A549 (cell line): Measurements from ENCODE around the gene TBC1D22A.

Source experiments
- BHLHE40 ChIP-seq: IDR thresholded peaks from 2 replicates; pipeline ENCODE4 v1.6.1; 2012; ENCODE audit warnings: low read depth, low read length, inconsistent platforms
- CBX2 ChIP-seq: fragments of 200-600 bp; sonication (generic); IDR thresholded peaks from 2 replicates; pipeline ENCODE4 v1.6.1; 2016; ENCODE audit warnings: low read depth, mild to moderate bottlenecking, borderline replicate concordance
- CBX8 ChIP-seq: fragments of 200-600 bp; sonication (generic); IDR thresholded peaks from 2 replicates; pipeline ENCODE4 v1.6.1; 2016
- CTCF ChIP-seq: fragments of >200 bp; sonication (Bioruptor Twin); formaldehyde crosslinking; IDR thresholded peaks from 3 replicates; pipeline ENCODE4 v1.5.1; 2016
- HES2 ChIP-seq: fragments of >200 bp; sonication (Bioruptor Twin); formaldehyde crosslinking; IDR thresholded peaks from 2 replicates; pipeline ENCODE4 v1.6.1; 2016
- JUNB ChIP-seq: fragments of >200 bp; sonication (Bioruptor Twin); formaldehyde crosslinking; IDR thresholded peaks from 2 replicates; pipeline ENCODE4 v1.6.1; 2016
- KDM5A ChIP-seq: fragments of 200-600 bp; sonication (generic); IDR thresholded peaks from 2 replicates; pipeline ENCODE4 v1.6.1; 2016; ENCODE audit warnings: antibody characterized with exemption, mild to moderate bottlenecking
- NFE2L2 ChIP-seq: fragments of 150-350 bp; conservative IDR thresholded peaks from 2 replicates; pipeline ENCODE4 v1.6.1; 2014; ENCODE audit warnings: low read length
- PHF8 ChIP-seq: fragments of 200-600 bp; sonication (generic); IDR thresholded peaks from 2 replicates; pipeline ENCODE4 v1.6.1; 2016; ENCODE audit warnings: low read depth, mild to moderate bottlenecking, antibody characterized with exemption, moderate library complexity, borderline replicate concordance
- POLR2A ChIP-seq: IDR thresholded peaks from 2 replicates; pipeline ENCODE4 v1.6.1; 2012; ENCODE audit warnings: mild to moderate bottlenecking, low read length
- RAD21 ChIP-seq, 2 experiments: fragments of >200 bp in 1 of 2; sonication (Bioruptor Twin) in 1 of 2; formaldehyde crosslinking in 1 of 2; IDR thresholded peaks in 1 of 2; conservative IDR thresholded peaks in 1 of 2; 2 replicates in 1 of 2; 3 replicates in 1 of 2; pipeline ENCODE4 v1.6.1; 2012 to 2018; ENCODE audit warnings: inconsistent platforms in 1 of 2
- RCOR1 ChIP-seq: fragments of 150-350 bp; IDR thresholded peaks from 2 replicates; pipeline ENCODE4 v1.6.1; 2014; ENCODE audit warnings: antibody characterized with exemption, low read length, low read depth
- RFX5 ChIP-seq: fragments of 450-650 bp; IDR thresholded peaks from 2 replicates; pipeline ENCODE4 v1.7.1; 2014; ENCODE audit warnings: antibody characterized with exemption, mild to moderate bottlenecking, moderate library complexity
- ZFP36 ChIP-seq: fragments of 450-650 bp; IDR thresholded peaks from 2 replicates; pipeline ENCODE4 v1.6.1; 2014; ENCODE audit warnings: borderline replicate concordance; ENCODE audit not compliant: partially characterized antibody

- no peak for TF ChIP-seq NFE2L2
- TF ChIP-seq POLR2A, result no peak
- no peak for TF ChIP-seq RCOR1
- TF ChIP-seq CTCF, result peak; percentile 62
- no peak for TF ChIP-seq RFX5
- TF ChIP-seq ZFP36, result no peak
- no peak for TF ChIP-seq JUNB
- TF ChIP-seq CBX2, result no peak
- TF ChIP-seq BHLHE40, result no peak
- no peak for TF ChIP-seq KDM5A
- no peak for TF ChIP-seq PHF8
- TF ChIP-seq CBX8, result no peak
- no peak for TF ChIP-seq HES2
- TF ChIP-seq RAD21 (conservative IDR thresholded peaks at IDR 0.05 in 1 of 2, IDR thresholded peaks at IDR 0.05 in 1 of 2), result peak; percentile 81 to 85
Measured at GRCh38 chr22:46798366-46799350, 36.2 kb downstream of the TBC1D22A start.
